Panc1 (cell line): ENCODE results near the gene RBM47. TPM values are rescaled to one million over a fixed set of nuclear protein-coding genes. Genes with fewer than 3 reads are reported as not detected.
A peak's percentile ranks its signal among the peaks of the same experiment; 100 is the strongest.
"Not testable (repeated sequence)": the region's sequence is repeated elsewhere in the genome, so short reads cannot be mapped to it uniquely, and the experiment has no call there.

ENCODE experiments used
- ATAC-seq: fragments of 200-7000 bp; cut with Tn5 transposase; 2 replicates; pipeline ENCODE4 v1.9.1; 2020; ENCODE audit warnings: mild to moderate bottlenecking, moderate library complexity
- BruUV-seq: library from RNA; stranded (reverse); fragments of 400-500 nt; replicated peaks from 2 replicates; lab custom pipeline; 2021; lab: Mats Ljungman, UMichigan
- CTCF ChIA-PET: fragments of 300-600 bp; sonication (Branson Sonifier 250); formaldehyde crosslinking; loops from one replicate; lab custom pipeline; 2022; ENCODE audit warnings: antibody characterized with exemption; lab: Charles Lee
- POLR2A ChIA-PET: fragments of 300-600 bp; sonication (Branson Sonifier 250); formaldehyde crosslinking; loops from one replicate; lab custom pipeline; 2022; ENCODE audit warnings: antibody characterized with exemption; lab: Charles Lee
- DNase-seq: peaks from one replicate; pipeline ENCODE4 v3.0.0-alpha.2; 2010; ENCODE audit warnings: low read depth, low spot score
- H3K27ac ChIP-seq: 2 replicates; pipeline ENCODE4 v1.5.1; 2011; ENCODE audit warnings: mild to moderate bottlenecking, low read length, inconsistent platforms
- H3K27me3 ChIP-seq: fragments of 200-500 bp; sonication (Bioruptor generic); 2 replicates; pipeline ENCODE4 v1.6.0; 2014; ENCODE audit warnings: low read length, inconsistent platforms; ENCODE audit not compliant: control insufficient read depth, insufficient read depth
- H3K36me3 ChIP-seq: fragments of 200-500 bp; sonication (Bioruptor generic); 2 replicates; pipeline ENCODE4 v1.5.1; 2014; ENCODE audit warnings: inconsistent platforms, mild to moderate bottlenecking, low read length, moderate library complexity; ENCODE audit not compliant: control insufficient read depth, insufficient read depth
- H3K4me1 ChIP-seq: 2 replicates; pipeline ENCODE4 v1.5.1; 2011; ENCODE audit warnings: inconsistent platforms, mild to moderate bottlenecking, low read length, moderate library complexity; ENCODE audit not compliant: control insufficient read depth, insufficient read depth
- H3K4me3 ChIP-seq, 2 experiments: 2 replicates each; pipeline ENCODE4 v1.5.1; 2011 to 2012; ENCODE audit warnings: low read depth in 2 of 2, low read length in 2 of 2, mild to moderate bottlenecking in 2 of 2, inconsistent platforms in 1 of 2, moderate library complexity in 1 of 2
- H3K9me3 ChIP-seq: fragments of 200-500 bp; sonication (Bioruptor generic); 2 replicates; pipeline ENCODE4 v1.5.1; 2014; ENCODE audit warnings: low read depth, mild to moderate bottlenecking, inconsistent platforms, low read length, moderate library complexity; ENCODE audit not compliant: control insufficient read depth, insufficient read depth
- POLR2AphosphoS5 ChIP-seq: IDR thresholded peaks from 2 replicates; pipeline ENCODE4 v1.6.1; 2012; ENCODE audit warnings: mild to moderate bottlenecking, low read depth, low read length, moderate library complexity
- SIN3A ChIP-seq: IDR thresholded peaks from 2 replicates; pipeline ENCODE4 v1.6.1; 2012; ENCODE audit warnings: low read depth, mild to moderate bottlenecking, low read length, moderate library complexity, borderline replicate concordance; ENCODE audit not compliant: insufficient read depth
- TCF7L2 ChIP-seq: IDR thresholded peaks from 2 replicates; pipeline ENCODE4 v1.6.1; 2011; ENCODE audit warnings: mild to moderate bottlenecking, low read depth, low read length, inconsistent platforms
- in situ Hi-C: cut with HindIII; loops from 2 replicates; pipeline ENCODE4 v1.10.0; 2016; ENCODE audit warnings: low sequenced_read_pairs, low pct_unique_long_range_greater_than_20kb
- intact Hi-C: fragments of 100-400 bp; cut with micrococcal nuclease; formaldehyde crosslinking; loops from one replicate; pipeline ENCODE4 v1.10.0; 2022; ENCODE audit not compliant: unreplicated experiment
- total RNA-seq: library from RNA; stranded (reverse); gene quantifications from one replicate; pipeline ENCODE4 v1.2.1, GENCODE V29; 2021; ENCODE audit not compliant: unreplicated experiment
- TF ChIP-seq, protein P1 (sequence below): fragments of 450-650 bp; IDR thresholded peaks from 2 replicates; pipeline ENCODE4 v1.5.1; 2017; ENCODE audit warnings: mild to moderate bottlenecking
- TF ChIP-seq, protein P2 (sequence below), 2 experiments: IDR thresholded peaks; 2 replicates each; pipeline ENCODE4 v1.6.1; 2011 to 2012; ENCODE audit warnings: low read depth in 2 of 2, control low read depth in 1 of 2, low read length in 1 of 2, mild to moderate bottlenecking in 1 of 2, moderate library complexity in 1 of 2; ENCODE audit not compliant: insufficient read depth in 1 of 2

The RBM47 gene
- total RNA-seq, 1 experiment from 2014 or later: 2.0 TPM

DNA sequence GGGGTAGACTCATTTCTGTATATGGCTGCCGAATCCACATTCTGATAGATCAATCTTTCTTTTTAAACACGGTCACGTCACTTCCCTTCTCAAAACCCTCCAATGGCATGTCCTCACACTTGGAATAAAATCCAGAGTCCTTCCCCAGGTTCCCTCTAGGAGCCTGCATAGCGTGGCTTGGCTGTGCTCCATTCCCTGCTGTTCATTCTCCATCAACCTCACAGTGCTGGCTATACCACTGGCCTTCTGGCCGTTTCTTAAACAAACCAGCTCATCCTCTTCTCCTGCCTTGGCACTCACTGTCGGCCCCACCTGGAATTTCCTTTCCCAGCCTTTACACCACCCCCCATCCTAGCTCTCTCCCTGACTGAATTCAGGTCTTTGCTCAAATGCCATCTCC, 77.1 kb downstream of the RBM47 start:
- ATAC-seq: 0 out of 2 replicates have a peak, but pooled peaks have one; percentile 58

DNA sequence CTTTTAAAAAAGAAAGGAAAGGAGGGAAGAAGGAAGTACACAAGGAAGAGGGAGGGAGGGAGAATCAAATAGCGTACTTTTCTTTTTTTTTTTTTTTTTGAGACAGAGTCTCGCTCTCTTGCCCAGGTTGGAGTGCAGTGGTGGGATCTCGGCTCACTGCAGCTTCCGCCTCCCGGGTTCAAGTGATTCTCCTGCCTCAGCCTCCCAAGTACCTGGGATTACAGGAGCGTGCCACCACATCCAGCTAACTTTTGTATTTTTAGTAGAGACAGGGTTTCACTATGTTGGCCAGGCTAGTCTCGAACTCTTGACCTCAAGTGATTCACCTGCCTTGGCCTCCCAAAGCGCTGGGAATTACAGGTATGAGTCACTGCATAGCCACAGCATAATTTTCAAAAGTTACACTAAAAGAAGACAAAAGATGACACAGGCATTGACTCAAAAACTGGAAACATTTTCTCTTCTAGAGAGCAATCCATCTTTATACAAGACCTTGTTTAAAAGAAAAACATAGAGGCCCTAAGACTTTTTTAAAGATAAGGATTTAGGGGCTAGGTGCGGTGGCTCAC, 78.0 kb downstream of the RBM47 start:
- POLR2A ChIA-PET, BruUV-seq, H3K4me1 ChIP-seq, H3K4me3 ChIP-seq, in situ Hi-C loops, DNase-seq, CTCF ChIA-PET, H3K27me3 ChIP-seq, H3K36me3 ChIP-seq, ATAC-seq, H3K27ac ChIP-seq, intact Hi-C loops, H3K9me3 ChIP-seq: not testable (repeated sequence)

More for the DNA sequence above, 77.1 kb downstream of the RBM47 start:
- H3K27ac ChIP-seq: no peak overlapping the region
- ChIA-PET POLR2A (no interaction called here), CTCF (no interaction called here)
- intact Hi-C loops (no loop called here), in situ Hi-C loops (no loop called here)
- H3K36me3 ChIP-seq: no peaks in the 10 kb centered on the region
- H3K9me3 ChIP-seq: no peaks in the 10 kb centered on the region
- no peaks in the 10 kb centered on the region for H3K27me3 ChIP-seq
- H3K4me1 ChIP-seq: peaks cover 4% of the 10 kb centered on the region; the same call in 1 of the 2 replicates
- no peak overlapping the region for H3K4me3 ChIP-seq
- no peak for TF ChIP-seq TCF7L2
- no peak for TF ChIP-seq POLR2AphosphoS5
- TF ChIP-seq, protein P1, sequence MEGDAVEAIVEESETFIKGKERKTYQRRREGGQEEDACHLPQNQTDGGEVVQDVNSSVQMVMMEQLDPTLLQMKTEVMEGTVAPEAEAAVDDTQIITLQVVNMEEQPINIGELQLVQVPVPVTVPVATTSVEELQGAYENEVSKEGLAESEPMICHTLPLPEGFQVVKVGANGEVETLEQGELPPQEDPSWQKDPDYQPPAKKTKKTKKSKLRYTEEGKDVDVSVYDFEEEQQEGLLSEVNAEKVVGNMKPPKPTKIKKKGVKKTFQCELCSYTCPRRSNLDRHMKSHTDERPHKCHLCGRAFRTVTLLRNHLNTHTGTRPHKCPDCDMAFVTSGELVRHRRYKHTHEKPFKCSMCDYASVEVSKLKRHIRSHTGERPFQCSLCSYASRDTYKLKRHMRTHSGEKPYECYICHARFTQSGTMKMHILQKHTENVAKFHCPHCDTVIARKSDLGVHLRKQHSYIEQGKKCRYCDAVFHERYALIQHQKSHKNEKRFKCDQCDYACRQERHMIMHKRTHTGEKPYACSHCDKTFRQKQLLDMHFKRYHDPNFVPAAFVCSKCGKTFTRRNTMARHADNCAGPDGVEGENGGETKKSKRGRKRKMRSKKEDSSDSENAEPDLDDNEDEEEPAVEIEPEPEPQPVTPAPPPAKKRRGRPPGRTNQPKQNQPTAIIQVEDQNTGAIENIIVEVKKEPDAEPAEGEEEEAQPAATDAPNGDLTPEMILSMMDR: no peak
- TF ChIP-seq, protein P2, sequence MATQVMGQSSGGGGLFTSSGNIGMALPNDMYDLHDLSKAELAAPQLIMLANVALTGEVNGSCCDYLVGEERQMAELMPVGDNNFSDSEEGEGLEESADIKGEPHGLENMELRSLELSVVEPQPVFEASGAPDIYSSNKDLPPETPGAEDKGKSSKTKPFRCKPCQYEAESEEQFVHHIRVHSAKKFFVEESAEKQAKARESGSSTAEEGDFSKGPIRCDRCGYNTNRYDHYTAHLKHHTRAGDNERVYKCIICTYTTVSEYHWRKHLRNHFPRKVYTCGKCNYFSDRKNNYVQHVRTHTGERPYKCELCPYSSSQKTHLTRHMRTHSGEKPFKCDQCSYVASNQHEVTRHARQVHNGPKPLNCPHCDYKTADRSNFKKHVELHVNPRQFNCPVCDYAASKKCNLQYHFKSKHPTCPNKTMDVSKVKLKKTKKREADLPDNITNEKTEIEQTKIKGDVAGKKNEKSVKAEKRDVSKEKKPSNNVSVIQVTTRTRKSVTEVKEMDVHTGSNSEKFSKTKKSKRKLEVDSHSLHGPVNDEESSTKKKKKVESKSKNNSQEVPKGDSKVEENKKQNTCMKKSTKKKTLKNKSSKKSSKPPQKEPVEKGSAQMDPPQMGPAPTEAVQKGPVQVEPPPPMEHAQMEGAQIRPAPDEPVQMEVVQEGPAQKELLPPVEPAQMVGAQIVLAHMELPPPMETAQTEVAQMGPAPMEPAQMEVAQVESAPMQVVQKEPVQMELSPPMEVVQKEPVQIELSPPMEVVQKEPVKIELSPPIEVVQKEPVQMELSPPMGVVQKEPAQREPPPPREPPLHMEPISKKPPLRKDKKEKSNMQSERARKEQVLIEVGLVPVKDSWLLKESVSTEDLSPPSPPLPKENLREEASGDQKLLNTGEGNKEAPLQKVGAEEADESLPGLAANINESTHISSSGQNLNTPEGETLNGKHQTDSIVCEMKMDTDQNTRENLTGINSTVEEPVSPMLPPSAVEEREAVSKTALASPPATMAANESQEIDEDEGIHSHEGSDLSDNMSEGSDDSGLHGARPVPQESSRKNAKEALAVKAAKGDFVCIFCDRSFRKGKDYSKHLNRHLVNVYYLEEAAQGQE (IDR thresholded peaks at IDR 0.05; ENCODE audit: insufficient read depth in 1 of 2, low read depth in 2 of 2, low read length in 1 of 2): no peak
- no TSS peak for BruUV-seq
- no peak for DNase-seq

DNA sequence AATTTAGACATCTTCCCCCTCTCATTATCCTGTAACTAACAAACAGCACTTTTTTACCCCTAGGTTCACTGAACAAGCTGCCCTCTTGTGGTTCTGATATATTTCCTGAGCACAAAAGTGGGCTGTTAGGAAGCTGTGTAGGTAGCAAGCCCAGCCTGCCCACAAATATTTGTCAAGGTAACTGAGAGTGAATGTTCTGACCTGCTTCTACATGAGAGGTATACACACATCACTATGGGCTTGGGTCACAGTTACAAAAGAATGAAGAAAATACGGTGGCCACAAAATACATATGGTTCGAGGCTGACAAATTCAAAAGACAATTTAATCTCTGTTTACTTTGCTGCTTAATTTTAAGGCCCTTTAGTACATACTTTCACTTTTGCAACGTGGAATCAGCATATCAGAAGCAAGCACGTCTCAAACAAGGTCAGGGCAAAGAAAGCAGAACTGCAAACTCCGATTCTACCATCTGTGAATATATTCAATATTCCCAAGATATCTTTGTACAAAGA, 78.7 kb downstream of the RBM47 start:
- CTCF ChIA-PET: interaction anchor here (0.7 kb wide), 2 partner anchors 88 to 475 kb away, joined by 4 read pairs; no protein-coding TSS in a partner anchor

More for the DNA sequence above, 78.7 kb downstream of the RBM47 start:
- intact Hi-C loops: no loop called here
- Histone ChIP-seq H3K36me3 (no peaks in the 10 kb centered on the region), H3K9me3 (no peaks in the 10 kb centered on the region), H3K27me3 (no peaks in the 10 kb centered on the region), H3K4me3 (no peak overlapping the region; a peak in 1 of 4 replicates), H3K27ac (peak overlapping the region; percentile 35; the same call in 1 of the 2 replicates), H3K4me1 (peaks cover 4% of the 10 kb centered on the region; the same call in 1 of the 2 replicates)
- no TSS peak for BruUV-seq
- TF ChIP-seq, protein P1: peak; percentile 55; the same call in 1 of the 2 replicates
- no peak for TF ChIP-seq SIN3A
- in situ Hi-C loops: no loop called here
- DNase-seq (peak; percentile 5), ATAC-seq (no peak)
- POLR2A ChIA-PET: no interaction called here
